Measurements from ENCODE around the gene HOXA5. TPM values are rescaled to one million over a fixed set of nuclear protein-coding genes. Genes with fewer than 3 reads are reported as not detected.
A peak's percentile ranks its signal among the peaks of the same experiment; 100 is the strongest.

Gene HOXA5
- total and polyA plus RNA-seq, 2 of the 8 experiments (the other 6 are each of a cell fraction or from before 2014, with no cell fraction given), result not detected

GRCh38 chr7:27172315-27172774 is 28.9 kb upstream of the HOXA5 start:
- CTCF ChIA-PET (ENCODE audit: partially characterized antibody), result interaction anchor here (0.8 to 5.4 kb wide), 4 partner anchors 11 to 36 kb away, joined by 3 to 20 read pairs (median 7); partner anchors contain the start of gene HOXA5

More at GRCh38 chr7:27172315-27172774, 28.9 kb upstream of the HOXA5 start:
- Histone ChIP-seq H3K79me1 (ENCODE audit: low read depth, low read length) (no peaks in the 10 kb centered on the region), H3K4me2 (ENCODE audit: insufficient read depth in 1 of 2, low read depth in 2 of 2, low read length in 2 of 2) (no peak overlapping the region), H3K27ac (ENCODE audit: low read depth, low read length) (no peak overlapping the region), H3K14ac (ENCODE audit: insufficient read length) (no peak overlapping the region), H3K23ac (ENCODE audit: insufficient read length) (no peak overlapping the region), H3K79me2 (ENCODE audit: control insufficient read depth in 1 of 2, insufficient read depth in 2 of 2, low read length in 2 of 2) (no peaks in the 10 kb centered on the region), H4K8ac (ENCODE audit: extremely low read depth, insufficient read depth, low read length) (no peak overlapping the region; the same call in 1 of the 2 replicates), H2BK12ac (ENCODE audit: low read depth, low read length) (0 out of 2 replicates have a peak overlapping the region, but pooled peaks have one; percentile 10), H4K20me1 (replicated peaks in 1 of 2; ENCODE audit: control insufficient read depth in 1 of 2, insufficient read depth in 2 of 2, low read length in 2 of 2) (peaks cover 40 to 60% of the 10 kb centered on the region in 2 experiments), H3K18ac (ENCODE audit: extremely low read depth, low read length) (no peak overlapping the region), H4K91ac (replicated peaks; ENCODE audit: insufficient read length, low read length) (no peak overlapping the region), H3K36me3 (ENCODE audit: control insufficient read depth in 2 of 4, insufficient read depth in 4 of 4, low read length in 3 of 4) (peaks cover 0 to 18% (median 0%) of the 10 kb centered on the region in 4 experiments; a peak in 1 of 8 replicates), H2BK5ac (ENCODE audit: low read depth, low read length) (no peak overlapping the region), H2BK120ac (replicated peaks; ENCODE audit: low read depth, low read length) (no peak overlapping the region), H2BK20ac (ENCODE audit: low read length) (no peak overlapping the region), H3K56ac (replicated peaks; ENCODE audit: insufficient read length, low read depth, low read length) (no peak overlapping the region), H4K5ac (ENCODE audit: insufficient read length, low read depth, low read length) (no peak overlapping the region), H2AFZ (ENCODE audit: low read length) (no peak overlapping the region), H3K9me3 (ENCODE audit: insufficient read depth in 2 of 2, low read depth in 1 of 2, low read length in 1 of 2) (no peaks in the 10 kb centered on the region; a peak in 1 of 4 replicates), H3K9ac (replicated peaks in 1 of 4; ENCODE audit: extremely low read depth in 1 of 4, low read depth in 3 of 4, low read length in 3 of 4) (no peak overlapping the region), H2AK5ac (ENCODE audit: low read depth, low read length) (no peak overlapping the region; the same call in 1 of the 2 replicates), H3K23me2 (ENCODE audit: low read depth, low read length) (no peaks in the 10 kb centered on the region; the same call in 1 of the 2 replicates), H2BK15ac (ENCODE audit: low read length) (no peak overlapping the region), H3K4me1 (replicated peaks in 1 of 4; ENCODE audit: control insufficient read depth in 3 of 4, insufficient read depth in 4 of 4, low read length in 3 of 4) (peaks cover 4 to 11% (median 5%) of the 10 kb centered on the region in 4 experiments; a peak in 5 of 7 replicates), H3K4ac (replicated peaks; ENCODE audit: insufficient read length, low read depth, low read length) (no peak overlapping the region), H3K27me3 (replicated peaks in 1 of 4; ENCODE audit: control insufficient read depth in 3 of 4, extremely low read depth in 1 of 4, insufficient read depth in 3 of 4, low read length in 3 of 4) (peaks cover 95 to 100% (median 100%) of the 10 kb centered on the region in 4 experiments), H3K4me3 (ENCODE audit: extremely low read depth in 1 of 4, insufficient read depth in 2 of 4, low read depth in 3 of 4, low read length in 4 of 4) (no peak overlapping the region)
- FAIRE-seq (no peak), DNase-seq (ENCODE audit: low read depth in 1 of 2, low spot score in 2 of 2) (peak in 1 of 2 experiments; percentile 49)
- TF ChIP-seq RNF2 (IDR thresholded peaks at IDR 0.05; ENCODE audit: borderline replicate concordance, low read depth, low read length, missing control alignments, poor library complexity, severe bottlenecking) (peak; percentile 16), CBX8 (IDR thresholded peaks at IDR 0.05; ENCODE audit: borderline replicate concordance, low read depth, low read length) (peak; percentile 75; the same call in 1 of the 2 replicates), PHF8 (conservative IDR thresholded peaks at IDR 0.05; ENCODE audit: low read depth, low read length) (no peak), TCF12 (IDR thresholded peaks at IDR 0.05; ENCODE audit: low read depth, low read length) (0 out of 2 replicates have a peak, but pooled peaks have one; percentile 5), MAFK (IDR thresholded peaks at IDR 0.05; ENCODE audit: low read depth, low read length) (no peak), TBP (IDR thresholded peaks at IDR 0.05; ENCODE audit: low read depth, low read length) (no peak)
- 14% methylated on average over 8 of the region's 10 CpGs; no CpG with 5 or more reads in 1 of the 2 experiments for WGBS, 2 experiments (ENCODE audit: extremely low coverage in 1 of 2, insufficient coverage in 1 of 2, insufficient read length in 1 of 2, insufficient replicate concordance in 2 of 2, low coverage in 1 of 2, low lambda C conversion rate in 2 of 2, missing lambda C conversion rate in 1 of 2)
- POLR2A ChIA-PET (ENCODE audit: partially characterized antibody), result no interaction called here
